Stomach (tissue), 9 donors: ENCODE measurements around the gene PTGFRN. TPM values are rescaled to one million over a fixed set of nuclear protein-coding genes. Genes with fewer than 3 reads are reported as not detected.

Experiments
- DNase-seq, 2 donors: peaks; one replicate each; pipeline versions ENCODE4 v3.0.0 to v3.0.0-alpha.2; 2013 to 2019
- H3K27ac ChIP-seq, 5 donors: fragments of 200-600 bp in 4 of 5; sonication (generic) in 4 of 5; one replicate each; pipeline ENCODE4 v1.5.1; 2013 to 2019; ENCODE audit warnings: mild to moderate bottlenecking in 1 of 5, moderate library complexity in 1 of 5
- H3K27me3 ChIP-seq, 3 donors: fragments of 200-600 bp; sonication (generic); one replicate each; pipeline ENCODE4 v1.5.1; 2017 to 2019; ENCODE audit warnings: mixed run types in 1 of 3
- H3K36me3 ChIP-seq, 4 donors: fragments of 200-600 bp; sonication (generic); 1 replicate in 3 of 4; 2 replicates in 1 of 4; pipeline ENCODE4 v1.5.1; 2016 to 2019
- H3K4me1 ChIP-seq, 4 donors: fragments of 200-600 bp; sonication (generic); one replicate each; pipeline ENCODE4 v1.5.1; 2016 to 2019
- H3K4me3 ChIP-seq, 4 donors: fragments of 200-600 bp; sonication (generic) in 3 of 4; one replicate each; pipeline ENCODE4 v1.5.1; 2016 to 2019; ENCODE audit warnings: mild to moderate bottlenecking in 1 of 4
- H3K9me3 ChIP-seq, 4 donors: fragments of 200-600 bp; sonication (generic); one replicate each; pipeline ENCODE4 v1.5.1; 2016 to 2019
- EP300 ChIP-seq: sonication (generic); formaldehyde crosslinking; IDR thresholded peaks from one replicate; pipeline ENCODE4 v1.6.1; 2017; ENCODE audit warnings: antibody characterized with exemption
- POLR2A ChIP-seq, 4 donors: fragments of 450-650 bp; IDR thresholded peaks; one replicate each; pipeline ENCODE4 v1.6.1; 2016; ENCODE audit warnings: antibody characterized with exemption in 4 of 4, control low read depth in 2 of 4, mild to moderate bottlenecking in 1 of 4, moderate library complexity in 1 of 4
- POLR2AphosphoS5 ChIP-seq, 3 donors: sonication (generic); formaldehyde crosslinking; IDR thresholded peaks; one replicate each; pipeline ENCODE4 v1.6.1; 2016; ENCODE audit warnings: antibody characterized with exemption in 3 of 3
- WGBS, 5 donors: extraction: QIAGEN DNeasy Blood & Tissue Kit in 3 of 5; methylation state at CpG; one replicate each; pipeline versions ENCODE4 v1.1.5 to v1.1.7; 2013 to 2018; 5-methylcytosine and 5-hydroxymethylcytosine counted together
- intact Hi-C: fragments of 100-400 bp; cut with DNase I; formaldehyde crosslinking; loops from one replicate; pipeline ENCODE4 v1.15.1; 2023; ENCODE audit warnings: low total_unique reads
- polyA plus RNA-seq, 3 donors: library from polyadenylated mRNA; stranded (reverse); fragments of 200-250 nt; gene quantifications; one replicate each; pipeline ENCODE4 v1.2.3, GENCODE V29; 2013
- total RNA-seq, 5 donors: library from RNA; depleted of rRNA; stranded (reverse); fragments of >200 nt; gene quantifications; one replicate each; pipeline versions ENCODE4 v1.1.0 to v1.2.3, GENCODE V29; 2014 to 2016
- TF ChIP-seq, protein P1 (sequence below), 7 experiments: fragments of 450-650 bp in 4 of 7; fragments of 200-600 bp in 3 of 7; sonication (generic) in 3 of 7; IDR thresholded peaks; one replicate each; pipeline ENCODE4 v1.5.1; 2016 to 2019; ENCODE audit warnings: antibody characterized with exemption in 7 of 7, control low read depth in 2 of 7, mild to moderate bottlenecking in 1 of 7
- donor health status: healthy with polysubstance abuse.
- donor health status: Bipolar disorder and iron deficiency.
- donor health status: healthy.

PTGFRN gene
- total and polyA plus RNA-seq, 8 donors: 3.8 to 66.6 (median 44.0) TPM

DNA sequence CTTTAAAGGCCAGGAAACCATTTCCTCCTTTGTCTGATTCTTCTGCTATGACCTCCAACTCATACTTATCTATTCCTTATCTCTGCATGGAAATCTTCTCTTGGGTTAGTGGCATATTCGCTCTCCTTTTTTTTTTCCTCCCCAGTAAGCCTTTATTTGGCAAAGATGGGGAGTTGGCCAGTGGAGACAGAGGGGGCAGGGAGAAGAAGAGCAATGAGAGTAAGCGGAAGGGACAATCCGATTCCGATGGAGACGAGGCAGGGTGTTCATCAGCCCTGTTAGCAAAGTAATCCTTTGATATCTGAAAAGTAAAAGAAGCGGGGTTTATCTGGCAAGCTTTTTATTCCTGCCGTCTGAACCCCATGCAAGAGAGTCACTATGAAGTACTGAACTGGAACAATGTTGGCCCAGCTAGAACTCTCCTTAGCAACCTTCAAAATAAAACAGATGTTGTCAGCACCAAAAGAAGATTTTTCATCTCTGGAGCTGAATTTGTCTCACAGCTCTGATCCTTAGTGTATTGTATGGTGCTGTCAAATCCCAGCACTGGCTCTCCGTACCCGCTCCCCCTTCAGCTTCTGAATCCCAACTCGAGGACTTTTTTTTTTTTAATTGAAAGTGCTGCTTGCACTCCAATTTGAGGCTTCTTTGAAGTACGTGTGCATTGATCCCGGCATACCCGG is 40.9 kb downstream of the PTGFRN start:
- intact Hi-C loops: no loop called here
- no peak overlapping the region for H3K4me3 ChIP-seq
- peak overlapping the region in 4 of 5 donors; percentile 9 to 67 (median 40) for H3K27ac ChIP-seq
- DNase-seq: peak in 1 of 2 donors; percentile 44
- TF ChIP-seq POLR2AphosphoS5 (IDR thresholded peaks at IDR 0.05) (no peak), EP300 (no peak), POLR2A (IDR thresholded peaks at IDR 0.05) (no peak)
- TF ChIP-seq, protein P1, sequence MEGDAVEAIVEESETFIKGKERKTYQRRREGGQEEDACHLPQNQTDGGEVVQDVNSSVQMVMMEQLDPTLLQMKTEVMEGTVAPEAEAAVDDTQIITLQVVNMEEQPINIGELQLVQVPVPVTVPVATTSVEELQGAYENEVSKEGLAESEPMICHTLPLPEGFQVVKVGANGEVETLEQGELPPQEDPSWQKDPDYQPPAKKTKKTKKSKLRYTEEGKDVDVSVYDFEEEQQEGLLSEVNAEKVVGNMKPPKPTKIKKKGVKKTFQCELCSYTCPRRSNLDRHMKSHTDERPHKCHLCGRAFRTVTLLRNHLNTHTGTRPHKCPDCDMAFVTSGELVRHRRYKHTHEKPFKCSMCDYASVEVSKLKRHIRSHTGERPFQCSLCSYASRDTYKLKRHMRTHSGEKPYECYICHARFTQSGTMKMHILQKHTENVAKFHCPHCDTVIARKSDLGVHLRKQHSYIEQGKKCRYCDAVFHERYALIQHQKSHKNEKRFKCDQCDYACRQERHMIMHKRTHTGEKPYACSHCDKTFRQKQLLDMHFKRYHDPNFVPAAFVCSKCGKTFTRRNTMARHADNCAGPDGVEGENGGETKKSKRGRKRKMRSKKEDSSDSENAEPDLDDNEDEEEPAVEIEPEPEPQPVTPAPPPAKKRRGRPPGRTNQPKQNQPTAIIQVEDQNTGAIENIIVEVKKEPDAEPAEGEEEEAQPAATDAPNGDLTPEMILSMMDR (IDR thresholded peaks at IDR 0.05): no peak
- H3K27me3 ChIP-seq: no peaks in the 10 kb centered on the region
- 61 to 78% (median 73%) methylated on average over 13 of the region's 13 CpGs for WGBS, 5 donors
- H3K4me1 ChIP-seq: peaks cover 0 to 44% (median 11%) of the 10 kb centered on the region in 4 donors
- H3K36me3 ChIP-seq: peaks cover 0 to 43% (median 33%) of the 10 kb centered on the region in 4 donors
- H3K9me3 ChIP-seq: no peaks in the 10 kb centered on the region

DNA sequence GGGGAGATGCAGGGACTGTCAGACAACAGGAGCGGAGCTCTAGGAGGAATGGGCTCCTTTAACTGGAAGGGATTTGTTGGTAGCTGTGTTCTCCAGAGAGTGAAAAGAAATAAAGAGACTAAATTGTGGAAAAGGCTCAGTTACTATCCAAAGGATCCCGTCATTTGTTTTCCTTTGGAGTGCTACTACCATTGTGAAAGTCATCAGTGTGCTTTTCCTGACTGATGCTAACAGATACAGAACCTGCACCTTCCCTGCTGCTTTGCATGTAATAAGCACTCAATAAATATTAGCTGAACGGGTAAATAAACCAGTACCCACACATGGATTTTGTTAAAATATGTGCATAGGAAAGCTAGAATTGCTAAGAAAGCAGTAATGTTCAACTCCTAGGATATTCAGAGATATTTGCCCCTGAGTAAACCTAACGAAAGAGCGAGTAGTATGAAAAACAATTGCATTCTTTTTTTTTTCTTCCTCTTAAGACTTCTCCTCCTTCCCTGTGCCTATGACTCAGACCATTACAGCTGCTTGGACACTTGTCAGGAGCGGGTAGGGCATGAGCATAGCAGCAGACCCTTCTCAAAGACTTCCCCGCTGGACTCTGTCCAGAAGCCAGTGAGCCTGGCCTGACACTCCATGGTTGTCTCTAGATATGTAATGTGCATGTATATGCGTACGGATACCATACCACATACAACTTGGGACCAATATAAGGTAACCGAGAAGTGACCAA is 41.7 kb downstream of the PTGFRN start:
- TF ChIP-seq POLR2AphosphoS5 (IDR thresholded peaks at IDR 0.05) (peak in 1 of 3 donors; percentile 16), POLR2A (IDR thresholded peaks at IDR 0.05) (no peak)
- H3K4me1 ChIP-seq: peaks cover 0 to 44% (median 11%) of the 10 kb centered on the region in 4 donors
- intact Hi-C loops: no loop called here
- H3K27me3 ChIP-seq: no peaks in the 10 kb centered on the region
- peak in 1 of 2 donors; percentile 58 for DNase-seq
- H3K9me3 ChIP-seq: no peaks in the 10 kb centered on the region
- H3K36me3 ChIP-seq: peaks cover 0 to 36% (median 27%) of the 10 kb centered on the region in 4 donors
- H3K27ac ChIP-seq: peak overlapping the region in 4 of 5 donors; percentile 9 to 67 (median 40)
- H3K4me3 ChIP-seq: no peak overlapping the region
- WGBS, 5 donors: 76 to 91% (median 77%) methylated on average over 10 of the region's 10 CpGs

DNA sequence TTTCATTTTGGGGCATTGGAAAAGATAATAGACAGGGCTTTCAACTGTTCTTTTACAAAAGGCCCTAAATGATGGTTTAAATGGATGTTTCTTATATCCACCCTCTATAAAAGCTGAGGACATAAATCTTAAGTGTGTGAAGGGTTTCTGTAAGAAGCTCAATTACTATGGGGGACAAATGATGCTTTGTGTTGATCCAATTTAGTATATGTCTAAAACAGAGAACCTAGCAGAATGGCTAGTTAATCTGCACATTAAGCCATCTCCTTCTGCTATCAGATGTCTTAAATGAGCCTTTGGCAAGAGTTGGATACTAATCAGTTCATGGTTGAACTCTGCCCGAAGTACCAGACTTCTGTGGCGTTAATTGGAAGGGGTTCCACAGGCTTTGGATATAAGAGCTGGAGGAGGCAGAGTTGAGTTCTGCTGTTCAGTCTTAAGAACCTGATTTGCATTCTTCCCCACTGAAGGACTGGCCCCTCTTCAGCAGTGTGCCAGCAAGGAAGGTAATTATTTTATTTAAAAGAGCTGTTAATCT is 43.1 kb downstream of the PTGFRN start:
- Histone ChIP-seq H3K27ac (no peak overlapping the region), H3K4me1 (peaks cover 0 to 40% (median 11%) of the 10 kb centered on the region in 4 donors)

DNA sequence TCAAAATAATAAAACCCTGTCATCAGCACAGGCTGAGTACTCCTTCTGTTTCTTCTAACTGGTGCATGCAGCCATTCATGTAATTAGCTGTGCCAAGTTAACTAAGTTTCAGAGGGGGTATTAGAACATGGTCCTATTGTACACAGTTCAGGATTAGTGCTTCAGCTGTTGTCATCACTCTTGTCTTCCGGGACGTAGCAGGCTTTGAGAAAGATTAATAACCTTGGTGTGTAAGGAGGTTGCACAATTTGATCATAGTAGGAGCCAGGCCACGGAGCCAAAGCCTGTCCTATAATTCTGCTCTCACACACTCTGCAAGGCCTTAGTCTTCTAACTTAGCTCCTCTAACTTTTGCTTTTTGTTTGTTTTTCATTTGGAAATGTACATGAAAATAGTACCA is 44.7 kb downstream of the PTGFRN start:
- Histone ChIP-seq H3K27me3 (no peaks in the 10 kb centered on the region), H3K4me1 (peaks cover 0 to 40% (median 10%) of the 10 kb centered on the region in 4 donors), H3K9me3 (no peaks in the 10 kb centered on the region), H3K27ac (no peak overlapping the region), H3K4me3 (no peak overlapping the region), H3K36me3 (peaks cover 0 to 16% (median 10%) of the 10 kb centered on the region in 4 donors)
- no peak for DNase-seq
- intact Hi-C loops: no loop called here
- TF ChIP-seq POLR2AphosphoS5 (IDR thresholded peaks at IDR 0.05): peak in 1 of 3 donors; percentile 78
- TF ChIP-seq, protein P1 (IDR thresholded peaks at IDR 0.05): no peak
- WGBS, 5 donors: 71 to 86% (median 77%) methylated on average over 3 of the region's 3 CpGs

More for the DNA sequence above, 43.1 kb downstream of the PTGFRN start:
- TF ChIP-seq, protein P1 (IDR thresholded peaks at IDR 0.05): no peak
- TF ChIP-seq POLR2A (IDR thresholded peaks at IDR 0.05) (no peak), POLR2AphosphoS5 (IDR thresholded peaks at IDR 0.05) (no peak), EP300 (no peak)
- no peaks in the 10 kb centered on the region for H3K27me3 ChIP-seq
- H3K4me3 ChIP-seq: no peak overlapping the region
- intact Hi-C loops: no loop called here
- WGBS, 5 donors: 66 to 83% (median 78%) methylated on average over 2 of the region's 2 CpGs
- DNase-seq: no peak
- peaks cover 0 to 25% (median 17%) of the 10 kb centered on the region in 4 donors for H3K36me3 ChIP-seq
- H3K9me3 ChIP-seq: no peaks in the 10 kb centered on the region
